H9 (cell line): Measurements from ENCODE around the gene TMEM267. TPM values are rescaled to one million over a fixed set of nuclear protein-coding genes. Genes with fewer than 3 reads are reported as not detected.

Source experiments
- DNase-seq: peaks from one replicate; pipeline ENCODE4 v3.0.0-alpha.2; 2017
- H2AFZ ChIP-seq: one replicate; pipeline ENCODE4 v1.6.1; 2013; ENCODE audit warnings: mild to moderate bottlenecking, low read length, control low read depth, moderate library complexity
- H2AK5ac ChIP-seq: 2 replicates; pipeline ENCODE4 v1.6.1; 2013; ENCODE audit warnings: low read length, control low read depth, mixed read lengths; ENCODE audit not compliant: insufficient read length
- H2BK120ac ChIP-seq: one replicate; pipeline ENCODE4 v1.6.1; 2013; ENCODE audit warnings: low read depth, mild to moderate bottlenecking, low read length, control low read depth, inconsistent platforms; ENCODE audit not compliant: poor library complexity, severe bottlenecking
- H2BK12ac ChIP-seq: 2 replicates; pipeline ENCODE4 v1.6.1; 2013; ENCODE audit warnings: low read length, control low read depth, mixed read lengths, low read depth; ENCODE audit not compliant: insufficient read length
- H2BK15ac ChIP-seq: 2 replicates; pipeline ENCODE4 v1.6.1; 2013; ENCODE audit warnings: low read depth, low read length, control low read depth
- H2BK20ac ChIP-seq: one replicate; pipeline ENCODE4 v1.6.1; 2013; ENCODE audit warnings: low read depth, mild to moderate bottlenecking, low read length, control low read depth, inconsistent platforms; ENCODE audit not compliant: poor library complexity, severe bottlenecking
- H2BK5ac ChIP-seq: 2 replicates; pipeline ENCODE4 v1.6.1; 2013; ENCODE audit warnings: low read length, control low read depth, mixed read lengths; ENCODE audit not compliant: insufficient read length
- H3K14ac ChIP-seq: 2 replicates; pipeline ENCODE4 v1.6.1; 2013; ENCODE audit warnings: low read length, control low read depth; ENCODE audit not compliant: insufficient read depth
- H3K18ac ChIP-seq: 2 replicates; pipeline ENCODE4 v1.6.1; 2013; ENCODE audit warnings: low read depth, mild to moderate bottlenecking, mixed read lengths, low read length, control low read depth; ENCODE audit not compliant: insufficient read length
- H3K23ac ChIP-seq: 2 replicates; pipeline ENCODE4 v1.6.1; 2013; ENCODE audit warnings: low read length, control low read depth, mixed read lengths, low read depth; ENCODE audit not compliant: insufficient read length
- H3K23me2 ChIP-seq: 2 replicates; pipeline ENCODE4 v1.6.1; 2013; ENCODE audit warnings: low read depth, mild to moderate bottlenecking, mixed read lengths, low read length, control low read depth; ENCODE audit not compliant: insufficient read length, poor library complexity, severe bottlenecking
- H3K27ac ChIP-seq: 2 replicates; pipeline ENCODE4 v1.5.1; 2013; ENCODE audit warnings: low read length, control low read depth, mixed read lengths, low read depth; ENCODE audit not compliant: insufficient read length
- H3K27me3 ChIP-seq: 2 replicates; pipeline ENCODE4 v1.6.1; 2013; ENCODE audit warnings: low read length, control low read depth, inconsistent platforms; ENCODE audit not compliant: insufficient read depth
- H3K4ac ChIP-seq: 2 replicates; pipeline ENCODE4 v1.6.1; 2013; ENCODE audit warnings: low read depth, mild to moderate bottlenecking, control low read depth, inconsistent platforms, low read length, moderate library complexity
- H3K4me1 ChIP-seq: 2 replicates; pipeline ENCODE4 v1.6.1; 2013; ENCODE audit warnings: low read length, control low read depth, inconsistent platforms; ENCODE audit not compliant: insufficient read depth
- H3K4me2 ChIP-seq: 2 replicates; pipeline ENCODE4 v1.6.1; 2013; ENCODE audit warnings: low read length, control low read depth, mixed read lengths; ENCODE audit not compliant: insufficient read length, insufficient read depth
- H3K56ac ChIP-seq: 2 replicates; pipeline ENCODE4 v1.6.1; 2013; ENCODE audit warnings: low read depth, mild to moderate bottlenecking, mixed read lengths, low read length, control low read depth; ENCODE audit not compliant: insufficient read length
- H3K79me1 ChIP-seq: 2 replicates; pipeline ENCODE4 v1.6.1; 2013; ENCODE audit warnings: low read depth, mild to moderate bottlenecking, moderate library complexity, low read length, control low read depth, inconsistent platforms; ENCODE audit not compliant: insufficient read depth, poor library complexity, severe bottlenecking
- H3K79me2 ChIP-seq: 2 replicates; pipeline ENCODE4 v1.6.1; 2013; ENCODE audit warnings: low read length, control low read depth, inconsistent platforms; ENCODE audit not compliant: insufficient read depth
- H3K9ac ChIP-seq: 2 replicates; pipeline ENCODE4 v1.6.1; 2013; ENCODE audit warnings: low read length, control low read depth, mixed read lengths; ENCODE audit not compliant: insufficient read length; ENCODE audit errors: extremely low read depth
- H3K9me3 ChIP-seq: one replicate; pipeline ENCODE4 v1.6.1; 2013; ENCODE audit warnings: low read depth, low read length, inconsistent platforms; ENCODE audit not compliant: control insufficient read depth
- H3T11ph ChIP-seq: one replicate; pipeline ENCODE4 v1.6.1; 2013; ENCODE audit warnings: mild to moderate bottlenecking, low read length, control low read depth, inconsistent platforms
- H4K20me1 ChIP-seq: one replicate; pipeline ENCODE4 v1.6.1; 2013; ENCODE audit not compliant: control insufficient read depth, insufficient read length, insufficient read depth
- H4K5ac ChIP-seq: 2 replicates; pipeline ENCODE4 v1.6.1; 2013; ENCODE audit warnings: low read depth, mild to moderate bottlenecking, mixed read lengths, low read length, control low read depth; ENCODE audit not compliant: insufficient read length
- H4K8ac ChIP-seq: replicated peaks from 2 replicates; pipeline ENCODE4 v1.6.1; 2013; ENCODE audit warnings: low read length, control low read depth, mixed read lengths, low read depth; ENCODE audit not compliant: insufficient read length
- H4K91ac ChIP-seq: 2 replicates; pipeline ENCODE4 v1.6.1; 2013; ENCODE audit warnings: low read depth, mild to moderate bottlenecking, moderate library complexity, mixed read lengths, low read length, control low read depth; ENCODE audit not compliant: insufficient read length
- H3K27ac Mint-ChIP-seq, 3 experiments: 2 replicates in 2 of 3; 3 replicates in 1 of 3; pipeline ENCODE4 v1.8.0; 2020 to 2021; ENCODE audit warnings: mixed read lengths in 3 of 3, mild to moderate bottlenecking in 1 of 3, moderate library complexity in 1 of 3
- H3K27me3 Mint-ChIP-seq: 2 replicates; pipeline ENCODE4 v1.8.0; 2021; ENCODE audit warnings: low read depth, mild to moderate bottlenecking, moderate library complexity, mixed read lengths
- H3K36me3 Mint-ChIP-seq, 3 experiments: 2 replicates in 2 of 3; 3 replicates in 1 of 3; pipeline ENCODE4 v1.8.0; 2020 to 2021; ENCODE audit warnings: low read depth in 3 of 3, mixed read lengths in 3 of 3; ENCODE audit not compliant: insufficient read depth in 1 of 3
- H3K4me1 Mint-ChIP-seq, 2 experiments: 2 replicates each; pipeline ENCODE4 v1.8.0; 2020; ENCODE audit warnings: mixed read lengths in 2 of 2
- H3K4me3 Mint-ChIP-seq, 2 experiments: 2 replicates in 1 of 2; 3 replicates in 1 of 2; pipeline ENCODE4 v1.8.0; 2020 to 2021; ENCODE audit warnings: mild to moderate bottlenecking in 2 of 2, mixed read lengths in 2 of 2, moderate library complexity in 1 of 2
- H3K9me3 Mint-ChIP-seq, 2 experiments: 2 replicates in 1 of 2; 3 replicates in 1 of 2; pipeline ENCODE4 v1.8.0; 2020; ENCODE audit warnings: mild to moderate bottlenecking in 2 of 2, mixed read lengths in 2 of 2, moderate library complexity in 1 of 2
- CTCF ChIP-seq: fragments of 200-600 bp; sonication (generic); conservative IDR thresholded peaks from 3 replicates; pipeline ENCODE4 v1.8.0; 2021; ENCODE audit warnings: antibody characterized with exemption, mild to moderate bottlenecking
- WGBS: extraction: QIAGEN DNeasy Blood & Tissue Kit; methylation state at CpG from one replicate; pipeline ENCODE4 v1.1.7; 2013; ENCODE audit warnings: missing lambda C conversion rate, low lambda C conversion rate, mixed read lengths; ENCODE audit not compliant: insufficient read length; ENCODE audit errors: extremely low coverage; 5-methylcytosine and 5-hydroxymethylcytosine counted together
- total RNA-seq: library from RNA; stranded (reverse); gene quantifications from 2 replicates; pipeline ENCODE4 v1.2.1, GENCODE V29; 2021

TMEM267 gene
- total RNA-seq, 1 experiment from 2014 or later = 5.1 TPM

- Histone ChIP-seq H3K56ac (no peak overlapping the region), H3T11ph (no peak overlapping the region), H2BK120ac (no peak overlapping the region), H3K9ac (no peak overlapping the region), H2BK15ac (no peak overlapping the region), H3K79me1 (no peaks in the 10 kb centered on the region), H4K91ac (no peak overlapping the region), H3K27me3 (no peaks in the 10 kb centered on the region), H3K9me3 (no peaks in the 10 kb centered on the region), H4K8ac (no peak overlapping the region), H2AK5ac (no peak overlapping the region), H3K23me2 (no peaks in the 10 kb centered on the region), H3K79me2 (no peaks in the 10 kb centered on the region), H3K14ac (no peak overlapping the region), H3K18ac (no peak overlapping the region), H2BK20ac (no peak overlapping the region), H3K4ac (no peak overlapping the region), H3K4me2 (no peak overlapping the region), H3K27ac (no peak overlapping the region), H2BK12ac (no peak overlapping the region), H2AFZ (no peak overlapping the region), H4K20me1 (no peaks in the 10 kb centered on the region), H2BK5ac (no peak overlapping the region), H3K23ac (no peak overlapping the region), H3K4me1 (no peaks in the 10 kb centered on the region), H4K5ac (no peak overlapping the region)
- Mint-ChIP-seq H3K27ac (no peak overlapping the region), H3K4me3 (no peak overlapping the region; a peak in 1 of 5 replicates), H3K4me1 (peaks cover under 1 to 2% of the 10 kb centered on the region in 2 experiments; a peak in 3 of 4 replicates), H3K27me3 (peaks cover 6% of the 10 kb centered on the region; the same call in 1 of the 2 replicates), H3K36me3 (peaks cover 23 to 27% (median 24%) of the 10 kb centered on the region in 3 experiments), H3K9me3 (peaks cover 6 to 9% of the 10 kb centered on the region in 2 experiments; a peak in 4 of 5 replicates)
- no peak for DNase-seq
- no peak for TF ChIP-seq CTCF
- WGBS = no CpG with 5 or more reads among the region's 1 CpG
Measured at GRCh38 chr5:43520615-43521014, 37.0 kb upstream of the TMEM267 start.
